SJCRH30 (cell line): Measurements from ENCODE around the gene MAP3K3. TPM values are rescaled to one million over a fixed set of nuclear protein-coding genes. Genes with fewer than 3 reads are reported as not detected.

Experiments used
- DNase-seq, 2 experiments: peaks; one replicate each; pipeline ENCODE4 v3.0.0-alpha.2; 2015 to 2020
- H3K27ac ChIP-seq: fragments of 250-450 bp; sonication (Bioruptor Pico); 2 replicates; pipeline ENCODE4 v1.5.1; 2020; ENCODE audit warnings: mild to moderate bottlenecking, moderate library complexity
- H3K27me3 ChIP-seq: fragments of 250-450 bp; sonication (Bioruptor Pico); 2 replicates; pipeline ENCODE4 v1.5.1; 2020; ENCODE audit warnings: mild to moderate bottlenecking, moderate library complexity
- H3K36me3 ChIP-seq: fragments of 250-450 bp; sonication (Bioruptor Pico); 2 replicates; pipeline ENCODE4 v1.5.1; 2020; ENCODE audit warnings: mild to moderate bottlenecking, moderate library complexity
- H3K4me1 ChIP-seq: fragments of 250-450 bp; sonication (Bioruptor Pico); 2 replicates; pipeline ENCODE4 v1.5.1; 2020; ENCODE audit warnings: mild to moderate bottlenecking, moderate library complexity
- H3K4me3 ChIP-seq: fragments of 250-450 bp; sonication (Bioruptor Pico); 2 replicates; pipeline ENCODE4 v1.5.1; 2020; ENCODE audit warnings: mild to moderate bottlenecking, moderate library complexity
- H3K9me3 ChIP-seq: fragments of 250-450 bp; sonication (Bioruptor Pico); replicated peaks from 2 replicates; pipeline ENCODE4 v1.5.1; 2020; ENCODE audit warnings: mild to moderate bottlenecking, moderate library complexity
- total RNA-seq: library from RNA; depleted of rRNA; stranded (reverse); fragments of >200 nt; shearing (Covaris generic); gene quantifications from 2 replicates; pipeline ENCODE4 v1.2.3, GENCODE V29; 2014

Gene MAP3K3
- total RNA-seq, 1 experiment from 2014 or later: 25.9 TPM

GRCh38 chr17:63653050-63653449 lies 30.8 kb downstream of the MAP3K3 start:
- H3K27me3 ChIP-seq: no peaks in the 10 kb centered on the region
- no peaks in the 10 kb centered on the region for H3K9me3 ChIP-seq
- no peaks in the 10 kb centered on the region; the same call in 1 of the 2 replicates for H3K4me1 ChIP-seq
- H3K27ac ChIP-seq: no peak overlapping the region
- H3K4me3 ChIP-seq: no peak overlapping the region
- DNase-seq: no peak
- H3K36me3 ChIP-seq: peaks cover 10% of the 10 kb centered on the region

- Histone ChIP-seq H3K27ac (no peak overlapping the region), H3K36me3 (peaks cover 8% of the 10 kb centered on the region)
- no peak for DNase-seq
Measured at GRCh38 chr17:63657786-63658185, 35.6 kb downstream of the MAP3K3 start.

GRCh38 chr17:63658366-63658765 lies 36.1 kb downstream of the MAP3K3 start:
- no peak for DNase-seq
- Histone ChIP-seq H3K27me3 (no peaks in the 10 kb centered on the region), H3K9me3 (no peaks in the 10 kb centered on the region), H3K36me3 (peaks cover 2% of the 10 kb centered on the region), H3K4me3 (no peak overlapping the region), H3K4me1 (no peaks in the 10 kb centered on the region), H3K27ac (no peak overlapping the region)

More at GRCh38 chr17:63657786-63658185, 35.6 kb downstream of the MAP3K3 start:
- Histone ChIP-seq H3K9me3 (no peaks in the 10 kb centered on the region), H3K4me3 (no peak overlapping the region), H3K27me3 (no peaks in the 10 kb centered on the region), H3K4me1 (no peaks in the 10 kb centered on the region)

GRCh38 chr17:63659850-63660249 lies 37.6 kb downstream of the MAP3K3 start:
- no peaks in the 10 kb centered on the region for H3K27me3 ChIP-seq

GRCh38 chr17:63665527-63666214 lies 43.5 kb downstream of the MAP3K3 start:
- no peak for DNase-seq
- no peak overlapping the region for H3K4me3 ChIP-seq
- no peaks in the 10 kb centered on the region for H3K4me1 ChIP-seq
- H3K36me3 ChIP-seq: peaks cover 3% of the 10 kb centered on the region
- H3K27me3 ChIP-seq: no peaks in the 10 kb centered on the region
- H3K9me3 ChIP-seq: no peaks in the 10 kb centered on the region
- H3K27ac ChIP-seq: no peak overlapping the region

More at GRCh38 chr17:63659850-63660249, 37.6 kb downstream of the MAP3K3 start:
- H3K4me1 ChIP-seq: no peaks in the 10 kb centered on the region
- H3K9me3 ChIP-seq: no peaks in the 10 kb centered on the region
- H3K36me3 ChIP-seq: no peaks in the 10 kb centered on the region; the same call in 1 of the 2 replicates
- no peak for DNase-seq
- H3K4me3 ChIP-seq: no peak overlapping the region
- no peak overlapping the region for H3K27ac ChIP-seq

GRCh38 chr17:63672856-63673255 lies 50.6 kb downstream of the MAP3K3 start:
- no peak overlapping the region for H3K4me3 ChIP-seq
- H3K27me3 ChIP-seq: no peaks in the 10 kb centered on the region
- no peak overlapping the region for H3K27ac ChIP-seq
- peaks cover 20% of the 10 kb centered on the region for H3K4me1 ChIP-seq
- H3K36me3 ChIP-seq: peaks cover 7% of the 10 kb centered on the region; the same call in 1 of the 2 replicates
- DNase-seq: no peak
- H3K9me3 ChIP-seq: no peaks in the 10 kb centered on the region

- H3K27ac ChIP-seq: no peak overlapping the region
- H3K9me3 ChIP-seq: no peaks in the 10 kb centered on the region
- peaks cover 20% of the 10 kb centered on the region for H3K4me1 ChIP-seq
- H3K27me3 ChIP-seq: no peaks in the 10 kb centered on the region
- H3K36me3 ChIP-seq: peaks cover 5% of the 10 kb centered on the region; the same call in 1 of the 2 replicates
- DNase-seq: no peak
- no peak overlapping the region for H3K4me3 ChIP-seq
Measured at GRCh38 chr17:63675231-63675606, 53.0 kb downstream of the MAP3K3 start.

- Histone ChIP-seq H3K9me3 (no peaks in the 10 kb centered on the region), H3K27ac (no peak overlapping the region), H3K4me3 (no peak overlapping the region), H3K27me3 (no peaks in the 10 kb centered on the region), H3K4me1 (peaks cover 20% of the 10 kb centered on the region), H3K36me3 (peaks cover 5% of the 10 kb centered on the region; the same call in 1 of the 2 replicates)
- DNase-seq: peak; percentile 80 to 89
Measured at GRCh38 chr17:63675607-63676546, 53.7 kb downstream of the MAP3K3 start.

GRCh38 chr17:63676584-63676983 lies 54.4 kb downstream of the MAP3K3 start:
- Histone ChIP-seq H3K36me3 (peaks cover 5% of the 10 kb centered on the region; the same call in 1 of the 2 replicates), H3K9me3 (no peaks in the 10 kb centered on the region), H3K27ac (no peak overlapping the region), H3K4me3 (no peak overlapping the region), H3K4me1 (peaks cover 20% of the 10 kb centered on the region), H3K27me3 (no peaks in the 10 kb centered on the region)
- no peak for DNase-seq

- Histone ChIP-seq H3K27me3 (no peaks in the 10 kb centered on the region), H3K9me3 (no peaks in the 10 kb centered on the region), H3K4me3 (no peak overlapping the region), H3K4me1 (peaks cover 20% of the 10 kb centered on the region), H3K27ac (no peak overlapping the region), H3K36me3 (peaks cover 10% of the 10 kb centered on the region)
- DNase-seq: no peak
Measured at GRCh38 chr17:63679214-63679613, 57.0 kb downstream of the MAP3K3 start.

- H3K9me3 ChIP-seq: no peaks in the 10 kb centered on the region
- no peak overlapping the region for H3K4me3 ChIP-seq
- DNase-seq: no peak
- no peaks in the 10 kb centered on the region for H3K27me3 ChIP-seq
- peaks cover 10% of the 10 kb centered on the region for H3K36me3 ChIP-seq
- H3K4me1 ChIP-seq: peaks cover 9% of the 10 kb centered on the region
- H3K27ac ChIP-seq: no peak overlapping the region
Measured at GRCh38 chr17:63680700-63681099, 58.5 kb downstream of the MAP3K3 start.

- Histone ChIP-seq H3K9me3 (no peaks in the 10 kb centered on the region), H3K4me3 (no peak overlapping the region), H3K4me1 (peaks cover 3% of the 10 kb centered on the region), H3K27ac (no peak overlapping the region), H3K36me3 (peaks cover 10% of the 10 kb centered on the region), H3K27me3 (no peaks in the 10 kb centered on the region)
- DNase-seq: no peak
Measured at GRCh38 chr17:63681530-63681929, 59.3 kb downstream of the MAP3K3 start.

- Histone ChIP-seq H3K36me3 (peaks cover 6% of the 10 kb centered on the region), H3K27ac (no peak overlapping the region)
- DNase-seq: no peak
Measured at GRCh38 chr17:63682441-63682840, 60.2 kb downstream of the MAP3K3 start.

GRCh38 chr17:63682981-63683380 lies 60.8 kb downstream of the MAP3K3 start:
- H3K27me3 ChIP-seq: no peaks in the 10 kb centered on the region
- no peaks in the 10 kb centered on the region for H3K4me1 ChIP-seq
- peaks cover 6% of the 10 kb centered on the region; the same call in 1 of the 2 replicates for H3K36me3 ChIP-seq
- H3K27ac ChIP-seq: no peak overlapping the region
- no peak for DNase-seq
- no peak overlapping the region for H3K4me3 ChIP-seq
- no peaks in the 10 kb centered on the region for H3K9me3 ChIP-seq

More at GRCh38 chr17:63682441-63682840, 60.2 kb downstream of the MAP3K3 start:
- no peak overlapping the region for H3K4me3 ChIP-seq
- H3K27me3 ChIP-seq: no peaks in the 10 kb centered on the region
- H3K4me1 ChIP-seq: no peaks in the 10 kb centered on the region
- no peaks in the 10 kb centered on the region for H3K9me3 ChIP-seq

GRCh38 chr17:63685041-63685440 lies 62.8 kb downstream of the MAP3K3 start:
- DNase-seq: no peak
- Histone ChIP-seq H3K9me3 (no peaks in the 10 kb centered on the region), H3K27ac (no peak overlapping the region), H3K4me1 (no peaks in the 10 kb centered on the region), H3K27me3 (no peaks in the 10 kb centered on the region), H3K4me3 (no peak overlapping the region), H3K36me3 (peaks cover 6% of the 10 kb centered on the region; the same call in 1 of the 2 replicates)
